ENCODE data around the gene ETV6.

Gene ETV6

GRCh38 chr12:11943919-11944700, 294.6 kb downstream of the ETV6 start:
- H3K4me1 ChIP-seq (ENCODE audit: low read depth, poor library complexity, severe bottlenecking), result no peaks in the 10 kb centered on the region
- H4K20me1 ChIP-seq (ENCODE audit: insufficient read depth), result no peaks in the 10 kb centered on the region
- H3K4me2 ChIP-seq, result no peak overlapping the region
- no peak for TF ChIP-seq CTCF (conservative IDR thresholded peaks at IDR 0.05; ENCODE audit: low read depth, low read length)
- no peak overlapping the region for H3K4me3 ChIP-seq (IDR thresholded peaks at IDR 0.05; ENCODE audit: insufficient read depth, low read depth, low read length)
- no peak overlapping the region for H3K27ac ChIP-seq
- no peaks in the 10 kb centered on the region for H3K79me2 ChIP-seq (ENCODE audit: insufficient read depth, low read depth)
- H3K9ac ChIP-seq, result no peak overlapping the region
- H2AFZ ChIP-seq (ENCODE audit: low read depth), result no peak overlapping the region
- H3K27me3 ChIP-seq (ENCODE audit: insufficient read depth, low read depth), result no peaks in the 10 kb centered on the region
- H3K36me3 ChIP-seq (ENCODE audit: insufficient read depth), result no peaks in the 10 kb centered on the region

Measured in KMS-11 (cell line).